Fibroblast of lung (primary cell): ENCODE results near the gene RAB8B.

Experiments used
- CTCF ChIP-seq, 2 donors: IDR thresholded peaks in 1 of 2; conservative IDR thresholded peaks in 1 of 2; 1 replicate in 1 of 2; 2 replicates in 1 of 2; pipeline ENCODE4 v1.5.1; 2011 to 2012; ENCODE audit warnings: low read length in 2 of 2, control low read depth in 1 of 2, inconsistent platforms in 1 of 2, low read depth in 1 of 2, mild to moderate bottlenecking in 1 of 2
- EZH2 ChIP-seq: IDR thresholded peaks from 2 replicates; pipeline ENCODE4 v1.5.1; 2012; ENCODE audit warnings: low read length, control low read depth, mild to moderate bottlenecking; ENCODE audit errors: missing control alignments

DNA sequence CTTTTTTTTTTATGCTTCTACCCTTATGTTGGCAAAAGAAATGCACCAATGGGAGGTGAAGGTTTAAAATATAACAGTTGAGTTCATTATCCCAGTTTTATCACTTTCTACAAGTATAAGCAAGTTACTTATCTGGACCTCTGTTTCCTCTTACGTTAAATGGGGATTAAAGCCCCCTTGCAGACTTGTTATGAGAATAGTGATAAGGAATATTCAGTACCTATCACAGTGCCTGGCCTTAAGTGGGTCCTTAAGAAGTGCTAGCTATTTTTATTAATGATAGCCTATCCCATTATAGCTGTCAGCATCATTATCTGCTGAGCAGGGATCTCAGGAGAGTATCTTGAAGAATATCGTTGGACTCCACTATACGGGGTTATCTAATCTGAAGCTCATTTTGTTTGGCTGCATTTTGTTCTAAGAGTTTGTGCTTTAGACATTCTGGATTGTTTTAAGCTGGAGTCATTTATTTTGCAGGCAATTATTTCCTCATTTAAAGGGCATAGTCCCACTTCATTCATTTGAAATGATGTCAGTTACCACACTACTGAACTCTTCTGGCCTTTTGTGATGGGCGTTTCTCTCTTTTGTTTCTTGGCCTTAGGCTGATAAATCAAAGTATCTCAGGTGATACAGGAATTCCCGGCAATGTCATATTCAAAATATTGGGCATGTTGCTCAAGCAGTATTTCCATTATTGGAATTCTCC, 28.8 kb downstream of the RAB8B start:
- TF ChIP-seq CTCF (conservative IDR thresholded peaks at IDR 0.05 in 1 of 2, IDR thresholded peaks at IDR 0.05 in 1 of 2; ENCODE audit: low read depth in 1 of 2, low read length in 2 of 2) (no peak), EZH2 (no peak)
